SK-N-MC (cell line): Measurements from ENCODE around the gene OXCT1.

ENCODE experiments used
- EZH2 ChIP-seq: fragments of 200-600 bp; sonication (generic); IDR thresholded peaks from one replicate; pipeline ENCODE4 v1.6.1; 2017; ENCODE audit warnings: antibody characterized with exemption
- FOXP2 ChIP-seq: optimal IDR thresholded peaks from 2 replicates; pipeline ENCODE3; 2011; ENCODE audit warnings: mild to moderate bottlenecking, moderate library complexity; ENCODE audit not compliant: insufficient read depth; ENCODE audit errors: extremely low read length, control extremely low read depth
- POLR2AphosphoS5 ChIP-seq: IDR thresholded peaks from 2 replicates; pipeline ENCODE4 v1.6.1; 2012; ENCODE audit warnings: mild to moderate bottlenecking, low read depth, low read length, borderline replicate concordance

- TF ChIP-seq EZH2 (no peak), POLR2AphosphoS5 (no peak), FOXP2 (no peak)
These were observed 55.0 kb downstream of the OXCT1 start for GRCh38 chr5:41815261-41815660.
